Forelimb muscle (tissue), 1 donor: ENCODE measurements around the gene CETP. TPM values are rescaled to one million over a fixed set of nuclear protein-coding genes. Genes with fewer than 3 reads are reported as not detected.
"Not testable (repeated sequence)": the region's sequence is repeated elsewhere in the genome, so short reads cannot be mapped to it uniquely, and the experiment has no call there.

Experiments
- DNase-seq: peaks from one replicate; pipeline ENCODE4 v3.0.0-alpha.2; 2013; ENCODE audit warnings: low read depth
- polyA plus RNA-seq: library from polyadenylated mRNA; unstranded; fragments of 120-200 nt; gene quantifications from one replicate; pipeline ENCODE4 v1.2.1, GENCODE V29; 2013; ENCODE audit not compliant: insufficient read length

The CETP gene
- polyA plus RNA-seq, 1 donor: 5.3 TPM

- no peak for DNase-seq
These were observed 969 bp upstream of the CETP start for GRCh38 chr16:56960681-56961281.

- no peak for DNase-seq
These were observed 364 bp upstream of the CETP start for GRCh38 chr16:56961386-56961785.

DNA sequence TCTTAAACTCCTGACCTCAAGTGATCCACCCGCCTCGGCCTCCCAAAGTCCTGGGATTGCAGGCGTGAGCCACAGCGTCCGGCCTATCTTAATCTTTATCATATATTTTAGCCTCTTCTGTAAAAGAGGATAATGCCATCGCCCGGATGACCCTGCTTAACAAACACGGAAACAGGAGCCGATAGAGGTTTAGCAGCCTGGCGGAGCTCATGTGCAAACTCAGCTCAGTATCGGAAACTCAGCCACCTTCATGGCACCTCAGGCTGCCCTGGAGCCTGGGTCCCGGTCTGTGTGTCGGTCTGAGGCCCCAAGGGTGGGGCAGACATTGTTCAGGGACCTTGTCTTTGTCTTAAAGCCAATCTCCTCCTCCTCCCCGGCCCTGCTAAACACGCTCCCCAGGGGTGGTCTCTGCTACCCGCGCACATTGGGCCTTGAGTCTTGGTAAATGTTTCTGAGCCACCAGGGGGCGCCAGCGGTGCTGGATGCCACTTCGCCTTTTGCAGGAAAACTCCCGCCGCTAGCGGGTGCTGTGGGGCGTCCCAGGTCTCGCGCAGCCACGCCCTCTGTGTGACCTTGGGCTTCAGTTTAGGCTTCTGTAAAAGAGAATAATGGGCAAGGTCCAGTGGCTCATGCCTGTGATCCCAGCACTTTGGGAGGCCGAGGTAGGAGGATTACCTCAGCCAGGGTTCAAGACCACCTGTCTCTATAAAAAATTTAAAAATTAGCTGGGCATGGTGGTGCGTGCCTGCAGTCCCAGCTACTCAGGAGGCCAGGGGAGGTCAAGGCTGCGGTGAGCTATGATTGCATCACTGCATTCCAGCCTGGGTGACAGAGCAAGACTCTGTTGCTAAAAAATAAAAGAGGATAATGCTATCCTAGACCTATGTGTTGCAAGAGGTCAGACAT lies 2.7 kb downstream of the CETP start:
- DNase-seq: no peak

GRCh38 chr16:56965149-56966092 lies 3.7 kb downstream of the CETP start:
- no peak for DNase-seq

- DNase-seq: no peak
These were observed 4.3 kb downstream of the CETP start for GRCh38 chr16:56966093-56966475.

DNA sequence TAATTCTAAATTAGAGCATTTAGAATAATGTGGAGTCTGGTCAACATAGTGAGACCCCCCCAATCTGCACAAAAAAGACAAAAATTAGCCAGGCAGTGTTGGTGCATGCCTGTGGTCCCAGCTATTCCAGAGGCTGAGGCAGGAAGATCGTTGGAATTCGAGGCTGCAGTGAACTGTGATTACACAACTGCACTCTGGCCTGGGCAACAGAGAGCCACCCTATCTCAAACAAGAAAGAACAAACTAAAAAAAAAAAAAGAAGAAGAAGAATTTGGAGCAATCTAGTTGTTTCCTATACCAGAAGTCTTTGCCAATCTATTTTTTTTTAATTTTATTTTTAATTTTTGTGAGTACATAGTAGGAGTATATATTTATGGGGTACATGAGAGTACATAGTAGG lies 6.0 kb downstream of the CETP start:
- no peak for DNase-seq

- no peak for DNase-seq
These were observed 8.0 kb downstream of the CETP start for GRCh38 chr16:56969769-56970168.

GRCh38 chr16:56970934-56971767 lies 9.4 kb downstream of the CETP start:
- DNase-seq: no peak

GRCh38 chr16:56971768-56972043 lies 10.0 kb downstream of the CETP start:
- no peak for DNase-seq

DNA sequence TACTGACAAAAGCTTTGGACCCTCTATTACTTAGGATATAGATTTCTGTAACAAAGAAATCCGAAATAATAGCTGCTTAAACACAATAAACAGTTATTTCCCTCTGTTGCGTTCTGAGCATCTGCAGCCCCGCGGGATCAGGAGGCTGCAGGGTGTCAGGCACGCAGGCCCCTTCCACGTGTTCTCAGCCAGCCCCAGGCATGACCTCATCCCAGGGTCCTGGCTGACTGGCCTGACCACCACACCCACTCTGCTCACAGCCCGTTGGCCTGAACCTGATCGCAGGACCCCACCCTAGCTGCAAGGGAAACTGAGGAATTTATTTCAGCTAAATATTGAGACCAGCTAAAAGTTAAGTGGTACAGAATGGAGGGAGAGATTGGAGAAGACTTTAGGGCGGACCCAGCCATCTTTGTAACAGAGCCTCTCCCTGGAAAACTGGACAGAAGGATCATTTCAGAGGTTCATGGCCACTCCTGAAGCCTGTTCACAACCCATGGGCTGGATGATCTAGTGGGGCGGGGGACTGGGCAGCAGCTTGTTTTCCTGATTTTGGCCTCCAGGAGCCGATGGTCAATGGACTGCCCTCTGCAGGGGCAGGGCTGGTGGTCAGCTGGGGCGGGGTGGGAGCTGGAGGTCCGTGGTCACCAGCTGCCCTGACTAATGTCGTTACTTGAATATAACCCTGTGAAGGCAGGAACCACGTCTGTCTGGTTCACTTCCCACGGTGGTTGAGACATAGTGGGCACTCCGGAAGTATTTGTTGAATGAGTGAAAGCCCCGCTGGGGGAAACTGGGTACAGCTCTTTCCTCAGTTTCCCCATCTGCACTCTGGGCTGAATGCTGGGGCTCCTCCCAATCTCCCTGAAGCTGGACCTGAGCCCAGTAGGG lies 10.9 kb downstream of the CETP start:
- DNase-seq: no peak

DNA sequence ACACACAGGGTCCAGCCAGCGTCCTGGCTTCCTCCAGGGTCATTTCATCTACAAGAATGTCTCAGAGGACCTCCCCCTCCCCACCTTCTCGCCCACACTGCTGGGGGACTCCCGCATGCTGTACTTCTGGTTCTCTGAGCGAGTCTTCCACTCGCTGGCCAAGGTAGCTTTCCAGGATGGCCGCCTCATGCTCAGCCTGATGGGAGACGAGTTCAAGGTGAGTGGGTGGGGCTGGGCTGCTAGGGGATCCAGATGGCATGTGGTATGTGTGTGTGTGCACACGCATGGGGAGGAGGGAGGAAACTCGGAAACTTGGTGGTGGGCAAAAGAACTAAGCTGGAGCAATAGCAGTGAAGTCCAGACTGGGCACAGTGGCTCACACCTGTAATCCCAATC lies 11.5 kb downstream of the CETP start:
- DNase-seq: no peak

DNA sequence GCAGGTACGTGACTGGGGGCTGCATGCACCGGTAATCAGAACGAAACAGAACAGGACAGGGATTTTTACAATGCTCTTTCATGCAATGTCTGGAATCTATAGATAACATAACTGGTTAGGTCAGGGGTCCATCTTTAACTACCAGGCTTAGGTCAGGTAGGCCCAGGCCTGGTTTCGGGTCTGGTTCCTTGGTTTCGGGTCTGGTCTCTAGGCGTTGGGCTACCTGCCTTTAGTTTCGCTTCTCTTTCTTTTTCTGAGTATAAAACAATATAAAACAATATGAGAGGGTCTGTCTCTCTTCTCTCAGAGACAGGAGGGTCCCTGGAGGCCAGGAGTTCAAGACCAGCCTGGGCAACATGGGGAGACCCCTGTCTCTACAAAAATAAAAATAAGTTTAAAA lies 12.1 kb downstream of the CETP start:
- DNase-seq: not testable (repeated sequence)

DNA sequence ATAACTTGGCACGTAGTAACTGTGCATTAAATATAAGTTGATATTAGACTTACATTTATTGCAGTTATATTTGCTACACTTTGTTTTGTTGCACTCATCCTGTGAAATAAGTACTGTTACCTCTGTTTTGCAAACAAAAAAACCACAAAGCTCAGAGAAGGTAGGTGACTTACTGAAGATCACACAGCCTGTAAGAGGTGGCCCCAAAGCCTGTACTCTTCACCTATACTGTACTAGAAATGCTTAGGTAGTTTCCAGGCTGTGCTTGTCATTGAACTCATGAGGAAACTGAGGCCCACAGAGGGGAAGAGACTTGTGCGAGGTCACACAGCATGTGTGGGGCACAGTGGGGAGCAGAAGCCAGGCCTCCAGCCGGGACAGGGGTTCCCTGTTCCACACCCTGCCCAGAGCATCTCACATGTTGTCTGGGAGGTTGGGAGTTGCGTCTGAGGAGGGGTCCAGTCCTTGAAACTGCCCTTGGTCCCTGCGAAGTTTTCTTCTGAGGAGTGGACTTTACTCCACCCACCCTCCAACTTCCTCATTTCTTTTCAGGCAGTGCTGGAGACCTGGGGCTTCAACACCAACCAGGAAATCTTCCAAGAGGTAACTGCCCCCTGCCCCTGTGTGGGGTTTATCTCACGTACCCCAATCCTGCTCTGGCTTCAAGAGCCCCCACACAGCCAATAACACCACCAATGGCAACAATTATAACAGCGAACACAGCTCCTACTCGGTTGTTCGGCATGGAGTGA lies 13.0 kb downstream of the CETP start:
- DNase-seq: no peak

GRCh38 chr16:56975714-56976113 lies 14.0 kb downstream of the CETP start:
- DNase-seq: no peak

GRCh38 chr16:56977216-56977615 lies 15.5 kb downstream of the CETP start:
- DNase-seq: no peak

DNA sequence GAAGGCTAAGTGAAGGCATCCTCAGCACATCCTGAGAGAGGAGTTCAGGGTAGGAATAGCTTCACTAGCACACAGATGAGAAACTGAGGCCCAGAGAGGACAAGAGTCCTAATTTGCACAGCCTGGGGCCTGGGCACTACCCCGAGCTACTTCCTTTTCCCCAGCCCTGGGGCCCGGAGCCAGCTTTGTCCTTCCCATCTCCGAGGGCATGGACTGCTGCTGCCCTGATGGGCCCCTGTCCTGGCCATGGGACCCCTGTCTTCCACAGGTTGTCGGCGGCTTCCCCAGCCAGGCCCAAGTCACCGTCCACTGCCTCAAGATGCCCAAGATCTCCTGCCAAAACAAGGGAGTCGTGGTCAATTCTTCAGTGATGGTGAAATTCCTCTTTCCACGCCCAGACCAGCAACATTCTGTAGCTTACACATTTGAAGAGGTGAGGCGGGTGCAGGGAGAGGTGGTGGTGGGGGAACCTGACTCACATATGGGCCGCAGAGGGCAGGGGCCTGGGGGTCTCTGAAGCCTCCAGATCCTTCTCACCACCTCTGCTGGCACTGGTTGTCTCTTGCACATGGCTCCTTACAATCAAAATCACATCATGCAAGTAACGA lies 16.2 kb downstream of the CETP start:
- DNase-seq: no peak

- DNase-seq: no peak
These were observed 18.4 kb downstream of the CETP start for GRCh38 chr16:56980201-56980535.

- DNase-seq: no peak
These were observed 19.3 kb downstream of the CETP start for GRCh38 chr16:56980792-56981724.
